Regular cardiac myocyte (primary cell): Measurements from ENCODE around the gene PCNT. TPM values are rescaled to one million over a fixed set of nuclear protein-coding genes. Genes with fewer than 3 reads are reported as not detected.

Source experiments
- total RNA-seq: library from RNA; depleted of rRNA; stranded (reverse); fragments of >200 nt; gene quantifications from 2 replicates; pipeline ENCODE4 v1.2.3, GENCODE V29; 2014

The PCNT gene, protein sequence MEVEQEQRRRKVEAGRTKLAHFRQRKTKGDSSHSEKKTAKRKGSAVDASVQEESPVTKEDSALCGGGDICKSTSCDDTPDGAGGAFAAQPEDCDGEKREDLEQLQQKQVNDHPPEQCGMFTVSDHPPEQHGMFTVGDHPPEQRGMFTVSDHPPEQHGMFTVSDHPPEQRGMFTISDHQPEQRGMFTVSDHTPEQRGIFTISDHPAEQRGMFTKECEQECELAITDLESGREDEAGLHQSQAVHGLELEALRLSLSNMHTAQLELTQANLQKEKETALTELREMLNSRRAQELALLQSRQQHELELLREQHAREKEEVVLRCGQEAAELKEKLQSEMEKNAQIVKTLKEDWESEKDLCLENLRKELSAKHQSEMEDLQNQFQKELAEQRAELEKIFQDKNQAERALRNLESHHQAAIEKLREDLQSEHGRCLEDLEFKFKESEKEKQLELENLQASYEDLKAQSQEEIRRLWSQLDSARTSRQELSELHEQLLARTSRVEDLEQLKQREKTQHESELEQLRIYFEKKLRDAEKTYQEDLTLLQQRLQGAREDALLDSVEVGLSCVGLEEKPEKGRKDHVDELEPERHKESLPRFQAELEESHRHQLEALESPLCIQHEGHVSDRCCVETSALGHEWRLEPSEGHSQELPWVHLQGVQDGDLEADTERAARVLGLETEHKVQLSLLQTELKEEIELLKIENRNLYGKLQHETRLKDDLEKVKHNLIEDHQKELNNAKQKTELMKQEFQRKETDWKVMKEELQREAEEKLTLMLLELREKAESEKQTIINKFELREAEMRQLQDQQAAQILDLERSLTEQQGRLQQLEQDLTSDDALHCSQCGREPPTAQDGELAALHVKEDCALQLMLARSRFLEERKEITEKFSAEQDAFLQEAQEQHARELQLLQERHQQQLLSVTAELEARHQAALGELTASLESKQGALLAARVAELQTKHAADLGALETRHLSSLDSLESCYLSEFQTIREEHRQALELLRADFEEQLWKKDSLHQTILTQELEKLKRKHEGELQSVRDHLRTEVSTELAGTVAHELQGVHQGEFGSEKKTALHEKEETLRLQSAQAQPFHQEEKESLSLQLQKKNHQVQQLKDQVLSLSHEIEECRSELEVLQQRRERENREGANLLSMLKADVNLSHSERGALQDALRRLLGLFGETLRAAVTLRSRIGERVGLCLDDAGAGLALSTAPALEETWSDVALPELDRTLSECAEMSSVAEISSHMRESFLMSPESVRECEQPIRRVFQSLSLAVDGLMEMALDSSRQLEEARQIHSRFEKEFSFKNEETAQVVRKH (N-terminal part only)
- total RNA-seq, result 16.6 and 24.5 TPM in 2 replicates

DNA sequence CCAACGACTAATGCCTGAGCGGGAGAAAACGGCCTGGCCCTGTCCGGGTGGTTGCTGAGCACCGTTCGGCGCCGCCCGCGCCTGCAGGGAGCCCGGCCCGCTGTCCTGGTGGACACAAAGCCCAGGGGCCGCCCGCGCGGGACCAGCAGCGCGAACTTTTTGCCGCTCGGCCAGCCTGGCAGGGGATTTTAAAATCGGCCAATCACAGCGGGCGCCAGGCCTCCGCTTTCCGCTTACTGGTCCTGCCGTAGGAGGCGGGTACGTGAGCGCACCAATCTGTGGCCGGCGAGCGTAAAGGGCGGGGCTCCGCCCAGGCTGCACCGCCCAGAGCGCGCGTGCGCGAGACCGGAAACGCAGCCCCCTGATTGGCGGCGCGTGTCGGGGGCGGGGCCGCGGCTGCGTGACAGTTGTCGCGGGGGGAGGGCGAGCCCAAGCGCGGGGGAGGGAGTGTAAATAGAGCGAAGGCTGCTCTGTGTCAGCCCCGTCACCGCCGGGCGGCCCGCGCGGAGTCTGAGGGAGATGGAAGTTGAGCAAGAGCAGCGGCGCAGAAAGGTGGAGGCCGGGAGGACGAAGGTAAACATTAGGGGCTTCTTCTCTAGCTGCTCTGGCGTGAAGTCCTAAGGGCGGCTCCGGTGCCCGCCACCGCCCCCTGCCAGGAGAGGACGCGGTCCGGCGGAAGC, at the start of gene PCNT, which contains the start of gene C21orf58:
Gene PCNT, plus strand, starts transcription at position 447 of the 680 bp plus-strand sequence. Its CDS starts 73 bp downstream, at position 520.
Gene C21orf58, minus strand, starts transcription at position 161 of the 680 bp plus-strand sequence. CDS start 1,132 bp downstream, outside the sequence.

DNA sequence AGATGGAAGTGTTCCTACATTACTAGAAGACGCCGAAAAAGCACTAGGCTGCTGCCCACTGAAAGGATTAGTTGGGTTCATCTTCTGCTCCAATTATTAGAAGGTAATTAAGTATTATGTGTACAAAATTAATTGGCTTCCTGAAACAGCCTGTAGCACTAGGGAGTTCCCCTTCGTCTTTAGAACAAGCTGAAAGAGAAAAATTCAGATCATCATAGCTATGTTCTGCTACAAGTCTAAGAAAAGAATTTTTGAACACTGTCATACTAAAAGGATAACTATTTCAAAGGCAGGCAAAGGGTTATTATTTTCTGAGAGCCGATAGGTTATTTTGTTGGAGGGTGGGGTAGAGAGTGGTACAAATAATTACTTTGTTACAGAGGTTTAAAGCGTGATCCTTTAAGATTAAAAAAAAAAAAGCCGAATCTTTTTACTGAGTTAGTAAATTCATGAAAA, 38.7 kb upstream of the PCNT start, which contains the start of gene MCM3AP:
Gene MCM3AP, minus strand, starts transcription at position 406 of the 456 bp plus-strand sequence. Its CDS starts 325 bp downstream, at position 81.

DNA sequence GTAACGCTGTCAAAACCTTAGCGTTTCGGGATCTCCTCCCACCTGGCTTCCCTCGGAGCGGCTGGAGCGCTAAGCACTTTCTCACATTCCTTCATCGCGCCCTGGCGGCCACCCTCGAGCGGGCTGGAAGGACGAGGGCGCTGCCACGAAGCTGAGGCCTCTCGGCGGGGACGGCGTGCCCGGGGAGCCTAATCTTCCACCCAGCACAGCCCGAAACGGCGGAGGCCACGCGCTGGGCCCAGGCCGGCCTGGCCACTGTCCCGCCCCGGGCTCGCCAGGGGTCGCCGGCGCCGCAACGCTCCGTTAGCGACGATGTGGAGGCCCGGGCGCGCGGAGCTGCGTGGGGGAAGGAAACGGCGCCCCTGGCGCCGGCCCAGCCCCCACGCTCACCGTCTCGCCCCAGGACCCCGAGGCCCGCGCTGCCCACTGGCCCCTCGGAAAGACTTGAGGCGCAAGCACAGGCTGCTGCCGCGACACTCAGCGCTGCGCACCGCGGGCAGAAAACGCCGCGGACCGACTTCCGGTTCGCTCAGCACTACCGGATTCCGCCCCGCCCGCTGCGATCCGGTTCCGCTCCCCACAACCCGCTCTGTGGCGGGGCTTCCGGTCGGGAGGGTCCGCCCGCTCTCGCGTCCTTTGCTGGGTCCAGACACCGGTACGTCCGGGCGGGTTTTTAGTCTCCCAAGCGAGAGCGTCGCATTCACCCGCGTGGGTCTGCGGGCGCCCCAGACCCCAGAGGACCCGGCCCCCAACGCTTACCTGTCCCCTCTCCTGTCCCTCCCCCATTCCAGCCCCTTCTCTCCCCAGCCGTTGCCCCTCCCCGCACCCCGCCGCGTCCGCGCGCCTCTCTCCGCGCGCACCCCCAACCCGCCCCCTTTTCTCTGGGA, 38.0 kb upstream of the PCNT start, which contains the start of gene YBEY:
Gene YBEY, plus strand, starts transcription at position 582 of the 887 bp plus-strand sequence. CDS start 572 bp downstream, outside the sequence.

DNA sequence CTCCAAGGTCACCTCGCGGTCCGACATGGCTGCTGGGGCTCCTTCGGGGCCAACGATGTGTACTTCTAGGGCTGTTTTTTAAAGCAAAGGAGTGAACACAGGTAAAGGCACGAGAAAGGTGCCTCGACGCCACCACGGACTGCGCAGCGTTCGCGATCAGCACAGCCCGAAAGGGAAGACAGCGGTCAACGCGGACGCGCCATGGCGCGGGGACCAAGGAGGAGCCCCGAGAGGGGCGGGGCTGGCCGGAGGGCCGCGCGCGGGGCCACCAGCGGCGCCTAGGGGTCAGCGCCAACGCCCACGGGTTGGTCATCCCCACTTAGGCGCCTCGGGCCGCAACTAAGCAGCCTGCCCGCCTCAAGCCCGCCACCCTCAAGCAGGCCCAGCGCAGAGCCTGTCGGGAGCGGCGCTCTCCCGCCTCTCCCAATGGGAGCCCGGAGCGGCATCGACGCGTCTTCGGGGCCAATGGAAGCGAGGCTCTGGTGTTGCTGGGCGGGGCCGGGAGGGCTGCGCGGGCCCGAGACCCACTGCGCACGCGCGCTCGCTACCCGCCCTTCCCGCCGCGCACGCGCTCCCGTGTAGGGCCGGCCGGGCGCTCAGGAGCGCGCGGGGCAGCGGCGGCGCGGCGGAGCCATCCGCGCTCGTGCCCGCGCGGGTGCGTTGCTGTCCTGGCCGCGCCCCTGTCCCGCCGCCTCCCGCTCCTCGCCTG, 134.5 kb downstream of the PCNT start, which contains the start of gene DIP2A:
Gene DIP2A, plus strand, starts transcription at position 577 of the 709 bp plus-strand sequence. CDS start 241 bp downstream, outside the sequence.

Other genes starting within 250 kb of the PCNT start
- gene COL6A2, start 226.0 kb upstream of the PCNT start, total RNA-seq, result 673 and 1,285 TPM in 2 replicates
- 0.19 and 0.28 TPM in 2 replicates for gene FTCD, start 168.6 kb upstream of the PCNT start, total RNA-seq
- 2.8 and 3.8 TPM in 2 replicates for gene SPATC1L, start 139.7 kb upstream of the PCNT start, total RNA-seq
- gene LSS, start 95.4 kb upstream of the PCNT start, total RNA-seq, result 41.6 and 58.9 TPM in 2 replicates
- gene MCM3AP, start 38.5 kb upstream of the PCNT start, total RNA-seq, result 53.3 and 197 TPM in 2 replicates
- gene YBEY, start 37.8 kb upstream of the PCNT start, total RNA-seq, result 11.1 and 16.3 TPM in 2 replicates
- gene C21orf58, start 286 bp upstream of the PCNT start, total RNA-seq, result 2.5 and 6.9 TPM in 2 replicates
- gene DIP2A, start 134.7 kb downstream of the PCNT start, total RNA-seq, result 19.2 and 20.9 TPM in 2 replicates